ENCODE results near the gene DNAJB6. TPM values are rescaled to one million over a fixed set of nuclear protein-coding genes. Genes with fewer than 3 reads are reported as not detected.

Gene DNAJB6
- total and polyA plus RNA-seq, 2 donors (not counting 3 experiments of a cell fraction or from before 2014, with no cell fraction given) = 69.6 to 135 TPM

DNA sequence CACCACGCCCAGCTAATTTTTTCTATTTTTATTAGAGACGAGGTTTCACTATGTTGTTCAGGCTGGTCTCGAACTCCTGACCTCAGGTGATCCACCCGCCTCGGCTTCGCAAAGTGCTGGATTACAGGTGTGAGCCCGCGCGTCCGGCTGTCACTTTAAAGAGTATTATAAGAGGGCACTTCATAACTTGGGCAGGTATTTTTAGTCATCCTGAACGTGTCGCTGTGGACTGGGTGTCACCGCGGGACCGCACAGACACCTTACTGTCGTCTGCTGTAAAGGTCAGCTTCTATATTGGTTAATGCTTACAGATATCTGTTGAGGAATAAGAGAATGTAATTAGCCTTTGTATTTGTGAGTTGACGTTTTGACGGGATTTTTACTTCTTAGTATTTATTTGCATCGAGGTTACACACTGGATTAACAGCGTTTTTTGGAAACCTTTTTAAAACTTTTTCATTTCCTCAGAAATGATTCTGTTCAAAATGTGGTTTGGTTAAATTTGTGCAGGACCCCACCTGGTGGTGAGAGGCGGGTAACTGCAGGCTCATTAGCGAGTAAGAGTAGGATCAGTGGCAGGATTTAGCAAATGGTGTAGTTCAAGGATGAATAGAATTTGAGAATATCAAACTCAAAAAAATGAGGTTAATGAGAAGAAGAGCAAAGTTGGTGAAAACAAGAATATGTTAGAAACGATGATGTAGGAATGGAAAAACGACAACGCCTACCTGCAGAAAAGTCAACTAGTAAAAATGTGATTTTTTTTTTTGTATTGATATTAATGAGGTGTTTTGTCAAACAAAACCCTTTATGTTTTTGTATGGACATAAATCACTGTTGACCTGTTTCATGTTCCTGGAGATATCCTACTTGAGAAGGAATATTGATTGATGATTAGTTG, 3.2 kb downstream of the DNAJB6 start:
- Histone ChIP-seq H3K27me3 (ENCODE audit: control insufficient read depth in 2 of 2, insufficient read depth in 2 of 2, low read length in 2 of 2) (no peaks in the 10 kb centered on the region), H3K79me2 (ENCODE audit: control insufficient read depth, insufficient read depth, low read length) (peaks cover 80% of the 10 kb centered on the region), H3K4me1 (ENCODE audit: control insufficient read depth, extremely low read depth, insufficient read depth, low read length) (peaks cover 19% of the 10 kb centered on the region), H3K9ac (replicated peaks; ENCODE audit: extremely low read depth, insufficient read depth, low read length) (no peak overlapping the region), H2AFZ (ENCODE audit: low read depth, low read length) (no peak overlapping the region), H3K4me3 (replicated peaks in 1 of 3; ENCODE audit: insufficient read depth in 1 of 3, low read depth in 1 of 3, low read length in 3 of 3) (no peak overlapping the region), H3K36me3 (ENCODE audit: control insufficient read depth in 2 of 2, extremely low read depth in 1 of 2, insufficient read depth in 2 of 2, low read length in 2 of 2) (no peaks in the 10 kb centered on the region), H3K9me1 (replicated peaks; ENCODE audit: control insufficient read depth, extremely low read depth, insufficient read depth, low read length) (no peaks in the 10 kb centered on the region), H3K4me2 (ENCODE audit: insufficient read depth, low read length) (peak overlapping the region; percentile 17), H4K20me1 (replicated peaks; ENCODE audit: control insufficient read depth, extremely low read depth, insufficient read depth, low read length) (peaks cover 16% of the 10 kb centered on the region), H3K9me3 (replicated peaks; ENCODE audit: control insufficient read depth, insufficient read depth, low read length) (no peaks in the 10 kb centered on the region), H3K27ac (ENCODE audit: insufficient read depth, low read depth, low read length) (no peak overlapping the region)
- FAIRE-seq = peak; percentile 92
- POLR2A ChIA-PET = no interaction called here
- BruUV-seq (replicated peaks) = no TSS peak
- intact Hi-C loops (cut with micrococcal nuclease) = loop anchor here (1.0 to 10.0 kb wide), 4 partner anchors 67 to 433 kb away; no protein-coding TSS in a partner anchor
- CTCF ChIA-PET = interaction anchor here (0.5 to 4.0 kb wide), 8 partner anchors 16 to 453 kb away, joined by 3 to 30 read pairs (median 4); no protein-coding TSS in a partner anchor
- no peak for TF ChIP-seq MYC (IDR thresholded peaks at IDR 0.05; ENCODE audit: low read depth, low read length)
- TF ChIP-seq, protein P1, sequence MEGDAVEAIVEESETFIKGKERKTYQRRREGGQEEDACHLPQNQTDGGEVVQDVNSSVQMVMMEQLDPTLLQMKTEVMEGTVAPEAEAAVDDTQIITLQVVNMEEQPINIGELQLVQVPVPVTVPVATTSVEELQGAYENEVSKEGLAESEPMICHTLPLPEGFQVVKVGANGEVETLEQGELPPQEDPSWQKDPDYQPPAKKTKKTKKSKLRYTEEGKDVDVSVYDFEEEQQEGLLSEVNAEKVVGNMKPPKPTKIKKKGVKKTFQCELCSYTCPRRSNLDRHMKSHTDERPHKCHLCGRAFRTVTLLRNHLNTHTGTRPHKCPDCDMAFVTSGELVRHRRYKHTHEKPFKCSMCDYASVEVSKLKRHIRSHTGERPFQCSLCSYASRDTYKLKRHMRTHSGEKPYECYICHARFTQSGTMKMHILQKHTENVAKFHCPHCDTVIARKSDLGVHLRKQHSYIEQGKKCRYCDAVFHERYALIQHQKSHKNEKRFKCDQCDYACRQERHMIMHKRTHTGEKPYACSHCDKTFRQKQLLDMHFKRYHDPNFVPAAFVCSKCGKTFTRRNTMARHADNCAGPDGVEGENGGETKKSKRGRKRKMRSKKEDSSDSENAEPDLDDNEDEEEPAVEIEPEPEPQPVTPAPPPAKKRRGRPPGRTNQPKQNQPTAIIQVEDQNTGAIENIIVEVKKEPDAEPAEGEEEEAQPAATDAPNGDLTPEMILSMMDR (IDR thresholded peaks at IDR 0.05; ENCODE audit: extremely low read depth in 1 of 2, insufficient read depth in 1 of 2, low read depth in 1 of 2, low read length in 2 of 2) = peak; percentile 74 to 84
- dilution Hi-C loops (cut with MboI; ENCODE audit: extremely low pct_ligation_motif_present, low sequenced_read_pairs) = no loop called here
- DNase-seq (ENCODE audit: low read depth, low spot score) = peak; percentile 71
